HepG2 (cell line): ENCODE measurements around the gene TMEM14A. TPM values are rescaled to one million over a fixed set of nuclear protein-coding genes. Genes with fewer than 3 reads are reported as not detected.

ENCODE experiments used
- CBX2 ChIP-seq, 2 experiments: fragments of 200-600 bp in 1 of 2; sonication (generic); formaldehyde crosslinking in 1 of 2; IDR thresholded peaks; 2 replicates each; pipeline versions ENCODE4 v1.7.0 to v1.8.1; 2018 to 2022; ENCODE audit warnings: low read depth in 2 of 2, low read length in 1 of 2, mild to moderate bottlenecking in 1 of 2, missing genetic modification reagents in 1 of 2
- NAIF1 ChIP-seq: sonication (generic); formaldehyde crosslinking; IDR thresholded peaks from 2 replicates; pipeline ENCODE4 v1.5.0; 2020; ENCODE audit warnings: mild to moderate bottlenecking, missing genetic modification reagents, borderline replicate concordance
- PREB ChIP-seq: sonication (generic); formaldehyde crosslinking; IDR thresholded peaks from 2 replicates; pipeline ENCODE4 v1.4.0; 2020; ENCODE audit warnings: missing genetic modification reagents
- ZBED4 ChIP-seq: sonication (generic); formaldehyde crosslinking; IDR thresholded peaks from 2 replicates; pipeline ENCODE4 v1.4.0; 2020; ENCODE audit warnings: missing genetic modification reagents, borderline replicate concordance
- ZNF207 ChIP-seq: fragments of 450-650 bp; IDR thresholded peaks from 2 replicates; pipeline ENCODE4 v1.6.1; 2016; ENCODE audit warnings: antibody characterized with exemption, borderline replicate concordance
- ZNF292 ChIP-seq: sonication (generic); formaldehyde crosslinking; IDR thresholded peaks from 2 replicates; pipeline ENCODE4 v1.8.1; 2022; ENCODE audit warnings: mild to moderate bottlenecking, low read depth, missing genetic modification reagents, borderline replicate concordance
- ZSCAN20 ChIP-seq: sonication (generic); formaldehyde crosslinking; IDR thresholded peaks from 2 replicates; pipeline ENCODE4 v1.4.0; 2020; ENCODE audit warnings: missing genetic modification reagents, mild to moderate bottlenecking, borderline replicate concordance
- polyA plus RNA-seq, 8 experiments: library from polyadenylated mRNA; depleted of rRNA in 3 of 8; stranded (reverse) in 7 of 8; unstranded in 1 of 8; fragments of >200 nt; fragmentation: Illumina TruSeq in 4 of 8; extraction: Trizol in 4 of 8; gene quantifications; 2 replicates each; pipeline versions ENCODE4 v1.2.1 to v1.2.3, GENCODE V29; 2011 to 2016; ENCODE audit warnings: low read depth in 4 of 8, missing spikeins in 1 of 8, mixed read lengths in 1 of 8; ENCODE audit not compliant: insufficient read depth in 1 of 8
- total RNA-seq, 5 experiments: library from RNA; depleted of rRNA; stranded (reverse); fragments of >200 nt; fragmentation: Illumina TruSeq; extraction: Trizol; gene quantifications; 2 replicates each; pipeline ENCODE4 v1.2.3, GENCODE V29; 2016; ENCODE audit warnings: low read depth in 1 of 5
- TF ChIP-seq, protein P1 (sequence below): sonication (generic); formaldehyde crosslinking; conservative IDR thresholded peaks from 2 replicates; pipeline ENCODE4 v1.8.1; 2023; ENCODE audit warnings: missing genetic modification reagents
- TF ChIP-seq, protein P2 (sequence below): sonication (generic); formaldehyde crosslinking; IDR thresholded peaks from 2 replicates; pipeline ENCODE4 v1.4.0; 2020; ENCODE audit warnings: mild to moderate bottlenecking, low read depth, missing genetic modification reagents
- TF ChIP-seq, protein P3 (sequence below): sonication (generic); formaldehyde crosslinking; IDR thresholded peaks from 2 replicates; pipeline ENCODE4 v1.5.1; 2020; ENCODE audit warnings: mild to moderate bottlenecking, missing genetic modification reagents

Gene TMEM14A
- total and polyA plus RNA-seq, 2 of the 13 experiments (the other 11 are each of a cell fraction or from before 2014, with no cell fraction given): 24.6 to 73.7 TPM

DNA sequence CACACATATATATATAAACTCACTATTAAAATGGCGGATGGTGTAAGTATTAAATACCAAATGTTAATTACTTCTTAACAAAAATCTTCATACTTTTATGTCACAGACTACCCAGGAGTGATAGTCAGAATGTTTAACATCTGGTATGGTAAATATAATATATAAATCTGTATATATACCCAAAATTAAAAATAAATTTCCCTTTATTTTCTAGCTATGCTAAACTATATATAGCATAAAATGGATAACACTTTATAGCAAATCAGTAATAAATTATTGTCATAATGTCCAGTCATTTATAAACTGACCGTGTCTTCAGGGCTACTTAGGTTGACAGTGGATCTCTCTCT lies 55.3 kb downstream of the TMEM14A start (continued):
- no peak for TF ChIP-seq CBX2 (IDR thresholded peaks at IDR 0.05; ENCODE audit: low read depth, low read length)
- TF ChIP-seq CBX2 (CRISPR knock-in tag; IDR thresholded peaks at IDR 0.05; ENCODE audit: low read depth): no peak
- TF ChIP-seq, protein P1, sequence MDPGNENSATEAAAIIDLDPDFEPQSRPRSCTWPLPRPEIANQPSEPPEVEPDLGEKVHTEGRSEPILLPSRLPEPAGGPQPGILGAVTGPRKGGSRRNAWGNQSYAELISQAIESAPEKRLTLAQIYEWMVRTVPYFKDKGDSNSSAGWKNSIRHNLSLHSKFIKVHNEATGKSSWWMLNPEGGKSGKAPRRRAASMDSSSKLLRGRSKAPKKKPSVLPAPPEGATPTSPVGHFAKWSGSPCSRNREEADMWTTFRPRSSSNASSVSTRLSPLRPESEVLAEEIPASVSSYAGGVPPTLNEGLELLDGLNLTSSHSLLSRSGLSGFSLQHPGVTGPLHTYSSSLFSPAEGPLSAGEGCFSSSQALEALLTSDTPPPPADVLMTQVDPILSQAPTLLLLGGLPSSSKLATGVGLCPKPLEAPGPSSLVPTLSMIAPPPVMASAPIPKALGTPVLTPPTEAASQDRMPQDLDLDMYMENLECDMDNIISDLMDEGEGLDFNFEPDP: no peak
- no peak for TF ChIP-seq ZNF292 (CRISPR knock-in tag)
- no peak for TF ChIP-seq PREB
- 0 out of 2 replicates have a peak, but pooled peaks have one; percentile 62 for TF ChIP-seq NAIF1 (CRISPR knock-in tag)
- no peak for TF ChIP-seq ZNF207
- no peak for TF ChIP-seq ZBED4 (CRISPR knock-in tag)
- TF ChIP-seq, protein P2, sequence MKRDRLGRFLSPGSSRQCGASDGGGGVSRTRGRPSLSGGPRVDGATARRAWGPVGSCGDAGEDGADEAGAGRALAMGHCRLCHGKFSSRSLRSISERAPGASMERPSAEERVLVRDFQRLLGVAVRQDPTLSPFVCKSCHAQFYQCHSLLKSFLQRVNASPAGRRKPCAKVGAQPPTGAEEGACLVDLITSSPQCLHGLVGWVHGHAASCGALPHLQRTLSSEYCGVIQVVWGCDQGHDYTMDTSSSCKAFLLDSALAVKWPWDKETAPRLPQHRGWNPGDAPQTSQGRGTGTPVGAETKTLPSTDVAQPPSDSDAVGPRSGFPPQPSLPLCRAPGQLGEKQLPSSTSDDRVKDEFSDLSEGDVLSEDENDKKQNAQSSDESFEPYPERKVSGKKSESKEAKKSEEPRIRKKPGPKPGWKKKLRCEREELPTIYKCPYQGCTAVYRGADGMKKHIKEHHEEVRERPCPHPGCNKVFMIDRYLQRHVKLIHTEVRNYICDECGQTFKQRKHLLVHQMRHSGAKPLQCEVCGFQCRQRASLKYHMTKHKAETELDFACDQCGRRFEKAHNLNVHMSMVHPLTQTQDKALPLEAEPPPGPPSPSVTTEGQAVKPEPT (CRISPR knock-in tag): no peak
- 0 out of 2 replicates have a peak, but pooled peaks have one; percentile 15 for TF ChIP-seq ZSCAN20 (CRISPR knock-in tag)
- TF ChIP-seq, protein P3, sequence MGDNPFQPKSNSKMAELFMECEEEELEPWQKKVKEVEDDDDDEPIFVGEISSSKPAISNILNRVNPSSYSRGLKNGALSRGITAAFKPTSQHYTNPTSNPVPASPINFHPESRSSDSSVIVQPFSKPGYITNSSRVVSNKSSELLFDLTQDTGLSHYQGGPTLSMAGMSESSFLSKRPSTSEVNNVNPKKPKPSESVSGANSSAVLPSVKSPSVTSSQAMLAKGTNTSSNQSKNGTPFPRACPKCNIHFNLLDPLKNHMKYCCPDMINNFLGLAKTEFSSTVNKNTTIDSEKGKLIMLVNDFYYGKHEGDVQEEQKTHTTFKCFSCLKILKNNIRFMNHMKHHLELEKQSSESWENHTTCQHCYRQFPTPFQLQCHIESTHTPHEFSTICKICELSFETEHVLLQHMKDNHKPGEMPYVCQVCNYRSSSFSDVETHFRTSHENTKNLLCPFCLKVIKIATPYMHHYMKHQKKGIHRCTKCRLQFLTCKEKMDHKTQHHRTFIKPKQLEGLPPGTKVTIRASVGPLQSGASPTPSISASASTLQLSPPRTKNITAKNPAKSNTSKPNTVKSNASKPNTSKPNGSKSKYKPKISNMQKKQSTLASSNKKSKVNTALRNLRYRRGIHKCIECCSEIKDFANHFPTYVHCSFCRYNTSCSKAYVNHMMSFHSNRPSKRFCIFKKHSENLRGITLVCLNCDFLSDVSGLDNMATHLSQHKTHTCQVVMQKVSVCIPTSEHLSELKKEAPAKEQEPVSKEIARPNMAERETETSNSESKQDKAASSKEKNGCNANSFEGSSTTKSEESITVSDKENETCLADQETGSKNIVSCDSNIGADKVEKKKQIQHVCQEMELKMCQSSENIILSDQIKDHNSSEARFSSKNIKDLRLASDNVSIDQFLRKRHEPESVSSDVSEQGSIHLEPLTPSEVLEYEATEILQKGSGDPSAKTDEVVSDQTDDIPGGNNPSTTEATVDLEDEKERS: no peak
